Activated T-cell treated with anti-CD3 and anti-CD28 coated beads, Interleukin-2, amount 50 U/mL, for 1 hour (primary cell): ENCODE data around the gene ID4.
"Not testable (repeated sequence)": the region's sequence is repeated elsewhere in the genome, so short reads cannot be mapped to it uniquely, and the experiment has no call there.

ENCODE experiments used
- DNase-seq: peaks from one replicate; pipeline ENCODE4 v3.0.0-alpha.2; 2020

The ID4 gene

DNA sequence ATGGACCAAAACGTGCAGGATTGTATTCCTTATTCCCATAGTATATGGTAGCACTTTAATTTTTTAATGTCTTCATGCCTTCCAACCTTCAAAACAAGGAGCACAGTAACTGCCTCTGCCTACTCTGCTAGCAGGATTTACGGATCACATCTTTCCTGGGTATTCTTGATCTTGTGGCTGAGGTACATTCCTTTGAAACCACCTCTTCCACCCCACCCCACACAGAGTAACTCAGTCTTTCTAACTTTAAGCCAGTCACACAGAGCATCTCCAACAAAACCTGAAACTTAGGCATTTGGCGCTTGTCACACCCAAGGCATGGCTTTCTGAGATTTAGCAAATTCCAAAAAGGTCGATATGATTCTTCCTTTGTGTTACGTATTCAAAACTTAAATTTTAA lies 2.3 kb upstream of the ID4 start:
- no peak for DNase-seq

DNA sequence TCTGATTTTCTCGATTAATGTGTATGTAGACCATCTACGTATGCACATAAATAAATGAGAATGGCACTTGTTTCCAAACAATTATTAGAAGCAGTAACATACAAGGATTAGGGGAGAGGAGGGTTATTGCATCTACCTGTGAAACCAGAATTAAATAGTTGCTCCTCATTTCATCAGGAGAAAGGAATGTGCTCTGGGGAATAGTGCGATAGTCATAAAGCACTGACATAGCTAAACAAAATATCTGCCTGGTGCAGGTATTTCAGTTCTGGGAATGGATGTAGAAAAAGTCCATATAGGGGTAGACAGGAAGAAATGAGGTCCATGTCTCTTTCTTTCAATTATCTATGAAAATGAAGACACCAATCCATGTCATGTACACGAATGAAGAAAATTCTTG lies 1.6 kb upstream of the ID4 start:
- DNase-seq: no peak

DNA sequence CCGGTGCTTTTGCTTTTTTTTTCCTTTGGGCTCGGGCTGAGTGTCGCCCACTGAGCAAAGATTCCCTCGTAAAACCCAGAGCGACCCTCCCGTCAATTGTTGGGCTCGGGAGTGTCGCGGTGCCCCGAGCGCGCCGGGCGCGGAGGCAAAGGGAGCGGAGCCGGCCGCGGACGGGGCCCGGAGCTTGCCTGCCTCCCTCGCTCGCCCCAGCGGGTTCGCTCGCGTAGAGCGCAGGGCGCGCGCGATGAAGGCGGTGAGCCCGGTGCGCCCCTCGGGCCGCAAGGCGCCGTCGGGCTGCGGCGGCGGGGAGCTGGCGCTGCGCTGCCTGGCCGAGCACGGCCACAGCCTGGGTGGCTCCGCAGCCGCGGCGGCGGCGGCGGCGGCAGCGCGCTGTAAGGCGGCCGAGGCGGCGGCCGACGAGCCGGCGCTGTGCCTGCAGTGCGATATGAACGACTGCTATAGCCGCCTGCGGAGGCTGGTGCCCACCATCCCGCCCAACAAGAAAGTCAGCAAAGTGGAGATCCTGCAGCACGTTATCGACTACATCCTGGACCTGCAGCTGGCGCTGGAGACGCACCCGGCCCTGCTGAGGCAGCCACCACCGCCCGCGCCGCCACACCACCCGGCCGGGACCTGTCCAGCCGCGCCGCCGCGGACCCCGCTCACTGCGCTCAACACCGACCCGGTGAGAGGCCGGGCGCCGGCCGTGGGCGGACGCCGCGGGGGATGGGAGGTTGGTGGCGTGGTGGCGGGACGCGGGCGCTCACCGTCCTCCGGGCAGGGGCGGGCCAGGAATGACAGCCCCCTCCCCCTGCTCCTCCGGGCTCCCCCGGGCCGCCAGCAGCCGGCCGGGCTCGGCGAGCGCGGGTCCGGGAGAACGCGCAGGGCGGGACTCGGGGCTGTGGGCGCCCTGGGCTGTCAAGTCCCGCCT lies 606 bp downstream of the ID4 start:
- DNase-seq: no peak

DNA sequence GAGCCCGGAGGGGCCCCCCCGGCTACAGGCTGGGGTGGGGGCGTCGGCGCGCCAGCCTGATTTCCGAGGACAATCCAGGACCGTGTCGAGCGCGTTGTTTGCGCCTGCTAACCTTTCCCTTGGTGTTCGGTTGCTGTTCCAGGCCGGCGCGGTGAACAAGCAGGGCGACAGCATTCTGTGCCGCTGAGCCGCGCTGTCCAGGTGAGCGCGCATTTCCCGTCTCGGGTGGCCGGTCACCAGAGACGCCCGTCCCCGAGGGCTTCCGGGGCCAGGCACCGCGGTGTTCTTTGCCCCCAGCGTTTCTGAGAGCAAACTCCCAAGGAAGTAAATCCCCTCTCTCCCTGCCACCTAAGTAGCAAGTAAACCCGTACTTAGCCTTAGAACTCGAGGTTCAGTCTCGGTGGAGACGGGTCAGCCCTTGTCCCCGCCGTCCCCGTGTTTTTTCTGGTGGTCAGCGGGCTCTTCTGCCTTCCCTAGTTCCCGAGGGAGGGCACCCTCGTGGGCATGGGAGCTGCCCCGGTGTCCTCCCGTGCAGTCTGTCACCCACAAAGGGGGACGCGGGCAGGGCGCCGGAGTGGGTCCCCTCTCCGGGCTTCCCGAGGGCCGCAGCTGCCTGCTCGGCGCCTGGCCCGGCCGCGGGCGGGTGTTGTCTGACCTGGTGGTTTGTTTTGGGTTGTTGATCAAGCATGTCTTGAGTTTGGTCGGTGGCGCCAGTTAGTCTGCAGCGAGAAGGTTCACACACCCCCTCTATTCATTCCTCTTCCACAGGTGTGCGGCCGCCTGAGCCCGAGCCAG lies 1.5 kb downstream of the ID4 start:
- DNase-seq: no peak

DNA sequence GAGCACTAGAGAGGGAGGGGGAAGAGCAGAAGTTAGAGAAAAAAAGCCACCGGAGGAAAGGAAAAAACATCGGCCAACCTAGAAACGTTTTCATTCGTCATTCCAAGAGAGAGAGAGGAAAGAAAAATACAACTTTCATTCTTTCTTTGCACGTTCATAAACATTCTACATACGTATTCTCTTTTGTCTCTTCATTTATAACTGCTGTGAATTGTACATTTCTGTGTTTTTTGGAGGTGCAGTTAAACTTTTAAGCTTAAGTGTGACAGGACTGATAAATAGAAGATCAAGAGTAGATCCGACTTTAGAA lies 2.0 kb downstream of the ID4 start:
- DNase-seq: no peak

DNA sequence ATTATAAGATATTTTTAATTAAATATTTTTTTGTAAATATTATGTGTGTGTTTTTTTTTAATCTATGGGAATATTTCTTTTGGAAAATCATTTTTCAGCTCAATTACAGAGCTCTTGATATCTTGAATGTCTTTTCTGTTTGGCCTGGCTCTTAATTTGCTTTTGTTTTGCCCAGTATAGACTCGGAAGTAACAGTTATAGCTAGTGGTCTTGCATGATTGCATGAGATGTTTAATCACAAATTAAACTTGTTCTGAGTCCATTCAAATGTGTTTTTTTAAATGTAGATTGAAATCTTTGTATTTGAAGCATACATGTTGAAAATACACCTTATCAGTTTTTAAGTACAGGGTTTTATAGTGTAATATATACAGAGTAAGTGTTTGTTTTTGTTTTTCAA lies 2.6 kb downstream of the ID4 start:
- DNase-seq: no peak

DNA sequence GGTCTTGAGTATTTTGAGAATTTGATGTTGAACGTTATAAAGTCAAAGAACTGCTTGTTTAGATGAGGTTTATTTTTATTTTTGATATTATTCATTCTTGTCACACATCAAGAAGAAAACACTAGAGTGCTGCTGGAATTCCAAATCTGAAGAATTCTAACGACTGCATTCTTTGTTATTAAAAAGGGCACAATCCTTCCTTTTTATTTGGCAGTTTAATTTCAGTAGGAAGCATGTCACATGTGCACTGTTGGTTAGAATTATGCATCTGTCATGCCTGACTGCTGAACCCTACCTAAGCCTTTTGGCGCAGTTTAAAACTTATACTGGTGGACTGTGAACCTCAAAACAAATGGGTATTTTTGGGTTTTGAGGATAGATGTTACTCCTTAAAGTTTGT lies 4.0 kb downstream of the ID4 start:
- no peak for DNase-seq

DNA sequence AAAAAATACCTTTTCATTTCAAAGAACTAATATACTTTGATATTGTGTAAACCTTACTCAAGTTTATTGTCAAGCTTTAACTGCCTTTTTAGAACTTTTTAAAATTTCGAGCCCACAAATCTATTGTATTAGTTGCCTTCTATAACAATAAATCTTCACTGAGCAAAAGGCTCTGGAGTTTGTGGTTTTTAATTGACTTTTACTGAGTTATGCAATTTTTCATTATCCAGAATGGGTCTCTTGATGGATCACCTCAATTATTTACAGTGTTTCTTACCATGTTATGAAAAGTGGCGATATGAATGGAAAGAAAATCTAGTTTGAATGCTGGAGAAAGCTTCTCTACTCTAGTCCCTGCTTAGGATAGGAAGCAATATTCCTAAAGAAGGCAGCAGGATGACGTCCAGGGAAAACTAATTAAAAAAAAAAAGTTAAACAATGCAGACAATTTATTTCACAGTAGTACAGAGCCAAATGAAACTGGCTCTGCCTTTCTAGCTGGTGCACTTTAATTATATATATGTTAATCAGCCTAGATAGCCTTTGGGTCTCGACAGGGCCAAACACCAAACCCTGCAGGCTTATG lies 5.0 kb downstream of the ID4 start:
- no peak for DNase-seq

DNA sequence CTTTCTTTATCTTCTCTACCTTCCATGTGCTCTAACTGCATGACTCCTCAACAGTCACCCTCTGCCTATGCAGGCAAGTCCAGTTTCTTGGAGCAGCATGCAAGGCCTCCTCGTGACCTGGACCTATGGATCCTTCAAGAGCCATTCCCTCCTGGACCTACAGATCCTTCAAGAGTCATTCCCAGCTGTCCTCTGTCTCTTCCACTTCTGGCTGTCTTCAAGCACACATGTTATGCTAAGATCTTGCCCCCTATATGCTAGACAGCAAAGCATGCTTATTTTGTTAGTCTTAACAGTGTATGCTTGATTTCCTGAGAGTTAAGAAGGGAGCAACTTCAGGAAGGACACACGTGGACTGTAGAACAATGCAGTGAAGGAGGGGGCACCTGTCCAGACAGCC lies 7.5 kb downstream of the ID4 start:
- DNase-seq: no peak

DNA sequence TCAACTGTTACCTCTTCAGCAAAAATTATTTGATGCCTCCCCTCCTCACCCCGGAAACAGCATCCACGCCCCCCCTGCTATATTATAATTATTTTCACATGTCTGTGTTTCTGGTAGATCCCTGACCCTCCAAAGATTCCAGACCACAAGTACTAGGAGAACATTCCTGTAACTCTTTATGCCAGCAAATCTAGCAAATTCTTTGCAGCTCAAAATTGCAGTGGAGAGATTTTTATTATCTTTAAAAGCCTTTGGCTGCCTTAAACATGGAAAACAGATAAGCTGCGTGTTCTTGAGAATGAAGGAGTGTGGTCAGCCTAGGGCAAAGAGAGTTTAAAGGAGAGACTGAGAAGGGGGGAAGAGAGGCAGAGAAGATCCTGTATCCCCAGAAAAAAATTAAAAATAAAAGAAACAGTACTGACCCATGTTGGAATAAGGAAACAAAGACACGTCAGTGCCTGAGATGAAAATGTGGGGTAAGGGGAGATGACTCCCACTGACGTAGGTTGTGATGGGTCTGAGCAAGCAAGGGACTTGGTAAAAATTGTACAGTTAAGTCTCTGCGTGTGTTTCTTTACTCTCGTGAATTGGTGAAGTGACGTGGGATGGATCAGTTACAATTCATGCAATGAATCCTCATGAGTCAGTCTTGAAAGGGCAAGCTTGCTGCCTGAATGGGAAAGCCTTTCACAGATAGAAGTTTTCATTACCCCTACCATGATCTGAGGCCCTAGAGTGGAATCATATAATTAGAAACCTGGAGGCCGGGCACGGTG lies 8.3 kb downstream of the ID4 start:
- no peak for DNase-seq

DNA sequence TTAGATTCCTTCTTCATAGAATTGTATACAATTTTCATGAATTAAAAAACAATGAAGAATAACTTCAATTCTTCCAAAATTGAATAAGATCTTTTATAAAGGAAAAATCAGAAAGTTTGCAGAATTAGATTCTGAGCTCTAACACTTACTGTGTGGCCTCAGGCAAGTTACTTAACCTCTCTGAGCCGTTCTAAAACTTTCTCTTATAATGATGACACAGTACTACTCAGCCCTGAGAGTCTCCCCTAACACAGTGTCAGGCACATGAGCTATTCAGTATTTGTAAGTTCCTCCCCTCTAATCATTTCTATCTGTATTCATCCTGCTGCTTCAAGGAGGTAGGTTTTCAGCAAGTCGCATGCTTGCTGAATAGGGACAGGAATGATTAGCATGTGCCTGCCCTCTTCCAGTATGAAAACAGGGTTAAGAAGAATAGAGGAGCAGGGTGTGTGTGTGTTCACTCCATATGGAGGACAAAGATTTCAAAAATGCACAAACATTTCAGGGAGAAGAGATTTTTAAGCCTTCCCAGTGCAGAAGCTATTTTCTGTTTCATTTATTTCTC lies 11.4 kb downstream of the ID4 start:
- no peak for DNase-seq

DNA sequence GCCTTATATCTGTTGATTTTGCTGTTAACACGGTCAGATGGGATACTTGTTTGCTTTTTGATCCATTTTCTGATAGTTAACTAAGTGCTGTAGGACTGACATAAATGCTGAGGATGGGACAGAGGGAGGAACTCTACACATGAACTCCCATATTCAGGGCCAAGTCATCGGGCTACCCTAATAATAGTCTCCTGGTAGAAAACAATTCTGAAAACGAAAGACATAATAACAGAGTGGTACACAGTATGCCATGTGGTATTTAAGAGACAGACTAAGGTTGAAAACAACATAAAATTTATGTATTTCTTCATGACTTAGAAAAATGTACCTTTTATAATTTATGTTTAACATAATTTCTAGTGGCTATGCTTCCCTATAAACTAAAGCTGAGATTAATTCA lies 12.0 kb downstream of the ID4 start:
- DNase-seq: no peak

DNA sequence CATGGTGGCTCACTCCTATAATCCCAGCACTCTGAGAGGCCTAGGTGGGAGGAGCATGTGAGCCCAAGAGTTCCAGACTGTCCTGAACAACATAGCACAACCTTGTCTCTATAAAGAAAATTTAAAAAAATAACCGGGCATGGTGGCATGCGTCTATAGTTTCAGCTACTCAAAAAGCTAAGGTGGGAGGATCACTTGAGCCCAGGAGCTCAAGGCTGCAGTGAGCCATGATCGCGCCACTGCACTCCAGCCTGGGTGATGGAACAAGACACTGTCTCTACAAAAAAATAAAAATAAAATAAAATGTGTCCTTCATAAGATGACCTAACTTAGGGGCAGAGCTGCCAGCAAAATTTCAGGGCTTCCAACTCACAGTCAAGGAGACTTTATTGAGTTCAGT lies 12.6 kb downstream of the ID4 start:
- DNase-seq: no peak

DNA sequence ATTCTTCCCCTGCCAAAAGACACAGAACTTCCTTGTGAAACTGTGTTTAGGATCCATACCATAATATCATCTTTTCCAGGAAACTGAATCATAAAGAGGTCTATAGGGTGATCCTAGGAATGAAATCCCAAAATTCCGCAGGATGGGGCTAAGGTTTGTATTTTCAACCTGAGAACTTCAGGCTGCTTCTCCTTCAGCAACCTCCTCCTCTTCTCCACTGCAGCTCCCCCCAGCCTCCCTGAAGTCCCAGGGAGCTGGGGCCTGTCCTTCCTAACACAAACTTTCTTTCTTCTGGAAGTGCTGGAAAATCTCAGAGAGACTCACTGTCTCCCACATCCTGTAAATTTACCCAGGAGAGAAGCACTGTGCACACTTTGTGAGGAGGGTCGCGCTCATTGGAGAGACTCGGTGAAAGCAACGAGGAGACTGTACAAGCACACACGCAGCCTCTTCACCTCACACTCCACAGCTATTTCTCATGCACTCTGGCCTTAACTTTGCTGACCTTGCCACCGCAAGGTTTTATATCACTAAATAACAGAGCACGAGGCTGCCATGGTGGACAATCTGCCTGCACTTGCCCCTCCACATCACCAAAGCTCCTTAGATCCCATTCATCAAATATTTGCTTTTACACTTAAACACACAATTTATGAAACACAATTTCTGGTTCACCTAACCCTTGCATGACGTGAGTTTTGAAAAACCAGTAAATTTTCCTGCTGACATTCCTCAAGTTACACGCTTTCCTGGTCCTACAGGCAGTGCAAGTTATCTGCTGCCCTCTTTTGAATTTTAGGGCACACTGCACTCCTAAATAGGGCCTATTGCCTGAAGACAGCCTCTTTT lies 14.3 kb downstream of the ID4 start:
- no peak for DNase-seq

DNA sequence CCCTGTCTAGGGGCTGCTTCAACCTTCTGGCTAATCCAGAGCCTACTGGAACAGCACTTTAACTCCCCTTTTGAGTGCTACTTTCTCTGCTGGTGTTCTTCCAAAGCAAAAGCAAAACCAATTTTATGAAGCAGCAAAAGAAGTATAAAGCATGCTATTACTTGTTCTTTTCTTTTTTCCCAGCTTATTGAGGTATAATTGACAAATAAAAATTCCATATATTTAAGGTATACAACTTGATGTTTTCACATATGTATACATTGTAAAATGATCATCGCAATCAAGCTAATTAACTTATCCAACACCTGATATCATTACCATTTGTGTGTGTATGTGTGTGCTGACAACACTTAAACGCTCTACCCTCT lies 14.9 kb downstream of the ID4 start:
- DNase-seq: no peak

DNA sequence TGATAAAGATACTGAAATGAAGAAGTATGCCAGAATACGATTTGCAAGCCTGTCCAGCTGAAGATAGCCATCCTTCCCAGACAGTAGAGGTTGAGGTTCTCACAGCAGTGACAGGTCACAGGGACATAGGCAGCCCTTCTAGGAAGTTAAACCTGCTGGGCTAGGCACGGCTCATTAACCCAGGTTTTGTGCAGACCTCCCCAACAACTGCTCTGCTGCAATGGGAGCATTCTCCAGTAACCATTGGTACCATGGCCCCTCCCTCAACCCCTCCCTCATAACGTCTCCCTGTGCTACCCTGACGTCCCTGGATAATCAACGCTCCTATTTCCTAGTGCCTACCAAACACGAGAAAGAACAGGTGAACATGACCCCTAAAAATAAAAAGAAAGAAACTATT lies 15.8 kb downstream of the ID4 start:
- DNase-seq: no peak

DNA sequence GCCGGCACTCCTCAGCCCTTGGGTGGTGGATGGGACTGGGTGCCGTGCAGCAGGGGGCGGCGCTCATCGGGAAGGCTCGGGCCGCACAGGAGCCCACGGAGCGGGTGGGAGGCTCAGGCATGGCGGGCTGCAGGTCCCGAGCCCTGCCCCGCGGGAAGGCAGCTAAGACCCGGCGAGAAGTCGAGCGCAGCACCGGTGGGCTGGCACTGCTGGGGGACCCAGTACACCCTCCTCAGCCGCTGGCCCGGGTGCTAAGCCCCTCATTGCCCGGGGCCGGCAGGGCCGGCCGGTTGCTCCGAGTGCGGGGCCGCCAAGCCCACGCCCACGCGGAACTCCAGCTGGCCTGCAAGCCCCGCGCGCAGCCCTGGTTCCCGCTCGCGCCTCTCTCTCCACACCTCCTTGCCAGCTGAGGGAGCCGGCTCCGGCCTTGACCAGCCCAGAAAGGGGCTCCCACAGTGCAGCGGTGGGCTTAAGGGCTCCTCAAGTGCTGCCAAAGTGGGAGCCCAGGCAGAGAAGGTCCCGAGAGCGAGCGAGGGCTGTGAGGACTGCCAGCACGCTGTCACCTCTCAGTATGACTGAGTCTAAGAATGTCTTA lies 17.3 kb downstream of the ID4 start:
- not testable (repeated sequence) for DNase-seq

DNA sequence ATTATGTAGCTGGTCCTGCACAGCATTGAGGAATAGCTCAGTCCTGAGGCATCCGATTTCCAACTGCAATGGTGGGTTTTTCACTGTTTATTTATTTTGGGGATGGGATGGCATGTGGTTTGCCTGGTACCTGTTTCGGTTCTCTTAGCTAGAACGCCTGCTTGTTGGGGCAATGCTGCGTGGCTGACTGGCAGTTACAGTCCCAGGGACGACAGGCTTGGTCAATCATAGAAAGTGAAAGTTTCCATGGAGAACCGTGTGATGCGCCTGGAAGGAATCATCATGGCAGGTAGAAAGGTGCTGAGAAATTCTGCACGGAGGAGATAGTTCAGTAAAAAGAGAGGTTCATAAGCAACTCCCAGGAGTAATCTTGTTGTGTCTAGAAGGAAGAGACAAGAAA lies 18.4 kb downstream of the ID4 start:
- no peak for DNase-seq

DNA sequence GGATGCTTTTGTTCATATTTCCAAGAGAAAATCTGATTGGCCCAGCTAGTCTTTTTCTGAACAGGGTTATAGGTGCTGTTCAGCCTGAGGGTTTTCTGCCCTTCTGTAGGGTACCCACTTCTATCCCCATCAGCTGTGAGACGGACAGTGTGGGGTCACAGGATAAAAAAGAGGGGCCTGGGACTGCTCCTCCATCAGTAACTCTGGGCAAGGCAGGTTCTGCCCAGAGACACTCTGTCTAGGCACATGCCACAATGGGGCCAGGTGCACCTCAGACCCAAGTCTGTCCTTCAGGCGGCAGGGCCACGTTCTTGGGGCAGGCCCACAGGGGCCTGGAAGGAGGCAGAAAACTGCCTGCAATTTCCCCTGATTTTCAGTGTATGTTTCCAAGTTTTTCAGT lies 20.0 kb downstream of the ID4 start:
- DNase-seq: no peak

DNA sequence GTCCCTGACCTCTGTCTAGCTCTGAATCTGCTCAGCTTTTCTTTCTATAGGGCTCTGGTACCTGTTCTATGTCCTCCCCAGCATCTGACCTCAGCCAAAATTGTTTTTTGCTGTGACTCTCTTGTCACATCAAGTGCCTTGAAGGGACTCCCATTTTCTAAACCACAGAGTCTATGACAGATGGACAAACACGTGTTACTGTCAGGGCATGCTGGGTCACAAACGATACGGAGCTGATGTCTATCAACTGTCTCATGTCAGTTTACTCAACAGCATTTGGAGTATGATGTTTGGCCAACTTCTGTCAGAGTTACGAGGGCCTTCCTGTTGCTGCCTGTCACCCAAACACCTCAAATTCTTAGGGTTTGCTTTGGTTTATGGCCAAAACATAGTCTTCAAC lies 20.5 kb downstream of the ID4 start:
- no peak for DNase-seq

DNA sequence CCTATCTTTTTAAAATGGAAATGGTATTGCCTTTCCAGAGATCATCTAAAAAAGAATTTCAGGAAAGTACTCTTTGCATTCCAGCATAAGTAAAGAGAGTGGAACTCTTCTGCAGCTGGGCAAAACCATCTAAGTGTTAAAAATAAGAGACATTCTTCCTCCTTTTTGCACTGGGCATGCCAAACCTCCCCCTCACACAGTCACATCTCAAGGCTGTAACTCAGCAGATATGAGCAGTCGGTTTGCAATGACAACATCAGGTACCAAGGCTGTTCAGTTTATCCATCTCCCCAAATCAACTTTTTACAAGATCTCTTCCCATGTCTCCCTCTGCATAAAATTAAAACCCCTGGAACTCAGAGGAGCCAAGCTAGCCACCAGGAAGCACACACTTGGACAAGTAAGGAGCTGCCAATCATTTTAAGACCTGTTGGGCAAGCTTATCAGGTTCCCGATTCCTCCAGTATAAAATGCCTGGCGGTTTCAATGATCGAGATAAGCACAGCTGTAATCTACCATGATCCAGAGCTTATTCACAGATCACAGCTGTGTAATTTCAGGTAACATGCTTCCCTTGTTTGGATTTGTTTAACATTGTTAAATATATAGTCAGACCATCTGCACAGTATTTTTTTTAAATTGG lies 23.2 kb downstream of the ID4 start:
- no peak for DNase-seq
